Activated T-helper 1 cell treated with anti-CD3 and anti-CD28 coated beads, Interleukin-2, amount 50 U/mL, for 16 hours (primary cell): Measurements from ENCODE around the gene OR52E5.

Experiments used
- DNase-seq, 2 donors: peaks; one replicate each; pipeline ENCODE4 v3.0.0-alpha.2; 2020; ENCODE audit warnings: low read depth in 1 of 2, low spot score in 1 of 2

OR52E5 gene

GRCh38 chr11:5892908-5893307 is at the start of gene OR52E5:
Gene OR52E5 (plus strand): TSS chr11:5893208. CDS start chr11:5900777, 7,569 bp downstream.
- no peak for DNase-seq

GRCh38 chr11:5846701-5847100 is 46.3 kb upstream of the OR52E5 start:
- DNase-seq, result no peak

GRCh38 chr11:5847711-5848110 is 45.3 kb upstream of the OR52E5 start:
- no peak for DNase-seq

- DNase-seq, result no peak
These were observed 42.0 kb upstream of the OR52E5 start for GRCh38 chr11:5851002-5851401.

- DNase-seq, result no peak
These were observed 35.4 kb upstream of the OR52E5 start, which contains the start of gene OR52E8 for GRCh38 chr11:5857590-5857989. Gene OR52E8 (minus strand): TSS chr11:5857690. CDS start chr11:5857690, 0 bp downstream.

- DNase-seq, result no peak
These were observed 27.2 kb upstream of the OR52E5 start for GRCh38 chr11:5865826-5866225.

- DNase-seq, result no peak
These were observed 14.4 kb upstream of the OR52E5 start for GRCh38 chr11:5878564-5878963.

GRCh38 chr11:5880329-5880728 is 12.7 kb upstream of the OR52E5 start, which contains the start of gene OR52E4:
Gene OR52E4 (plus strand): TSS chr11:5880629. CDS start chr11:5884293, 3,664 bp downstream.
- DNase-seq, result no peak

- no peak for DNase-seq
These were observed 11.3 kb upstream of the OR52E5 start for GRCh38 chr11:5881756-5882155.

- no peak for DNase-seq
These were observed 5.8 kb upstream of the OR52E5 start for GRCh38 chr11:5887172-5887571.

- no peak for DNase-seq
These were observed 5.3 kb upstream of the OR52E5 start for GRCh38 chr11:5887661-5888060.

GRCh38 chr11:5891216-5891800 is 1.7 kb upstream of the OR52E5 start:
- DNase-seq, result no peak

GRCh38 chr11:5899534-5899933 is 6.5 kb downstream of the OR52E5 start:
- no peak for DNase-seq

GRCh38 chr11:5910540-5910939 is 17.5 kb downstream of the OR52E5 start:
- DNase-seq, result no peak

GRCh38 chr11:5922749-5923426 is 29.9 kb downstream of the OR52E5 start:
- DNase-seq, result no peak

GRCh38 chr11:5923427-5923776 is 30.4 kb downstream of the OR52E5 start:
- no peak for DNase-seq

- DNase-seq, result no peak
These were observed 30.8 kb downstream of the OR52E5 start for GRCh38 chr11:5923794-5924193.

- DNase-seq, result no peak
These were observed 35.3 kb downstream of the OR52E5 start for GRCh38 chr11:5928271-5928670.

GRCh38 chr11:5928811-5929210 is 35.8 kb downstream of the OR52E5 start:
- no peak for DNase-seq

GRCh38 chr11:5929571-5930368 is 36.8 kb downstream of the OR52E5 start:
- DNase-seq, result no peak

GRCh38 chr11:5930614-5931013 is 37.6 kb downstream of the OR52E5 start:
- DNase-seq, result no peak

GRCh38 chr11:5931061-5931460 is 38.1 kb downstream of the OR52E5 start:
- DNase-seq, result no peak
